Upper lobe of left lung (tissue), 6 donors: ENCODE measurements around the gene MPRIP. TPM values are rescaled to one million over a fixed set of nuclear protein-coding genes. Genes with fewer than 3 reads are reported as not detected.

Experiments used
- ATAC-seq, 2 donors: fragments of 200-7000 bp; cut with Tn5 transposase; one replicate each; pipeline ENCODE4 v1.9.1; 2022; ENCODE audit warnings: mild to moderate bottlenecking in 2 of 2, moderate library complexity in 2 of 2; ENCODE audit not compliant: low FRiP score in 2 of 2
- DNase-seq, 2 donors: peaks; one replicate each; pipeline ENCODE4 v3.0.0-alpha.2; 2019 to 2020
- H3K27ac ChIP-seq, 4 donors: fragments of 200-600 bp; sonication (generic); one replicate each; pipeline ENCODE4 v1.5.1; 2016 to 2019
- H3K27me3 ChIP-seq, 4 donors: fragments of 200-600 bp; sonication (generic); one replicate each; pipeline ENCODE4 v1.5.1; 2017 to 2019
- H3K36me3 ChIP-seq, 4 donors: fragments of 200-600 bp; sonication (generic); one replicate each; pipeline ENCODE4 v1.5.1; 2016 to 2019
- H3K4me1 ChIP-seq, 4 donors: fragments of 200-600 bp; sonication (generic); one replicate each; pipeline ENCODE4 v1.5.1; 2018 to 2019
- H3K4me3 ChIP-seq, 4 donors: fragments of 200-600 bp; sonication (generic); one replicate each; pipeline ENCODE4 v1.5.1; 2017 to 2019; ENCODE audit warnings: mild to moderate bottlenecking in 2 of 4, moderate library complexity in 1 of 4
- H3K9me3 ChIP-seq, 4 donors: fragments of 200-600 bp; sonication (generic); one replicate each; pipeline ENCODE4 v1.5.1; 2018 to 2019
- CTCF ChIP-seq, 6 experiments: fragments of 450-650 bp in 4 of 6; fragments of 200-600 bp in 2 of 6; sonication (generic) in 2 of 6; IDR thresholded peaks; one replicate each; pipeline ENCODE4 v1.5.1; 2016 to 2019; ENCODE audit warnings: antibody characterized with exemption in 6 of 6
- EP300 ChIP-seq, 4 donors: sonication (generic); formaldehyde crosslinking; IDR thresholded peaks; one replicate each; pipeline ENCODE4 v1.5.1; 2017; ENCODE audit warnings: antibody characterized with exemption in 4 of 4, control low read depth in 2 of 4
- POLR2A ChIP-seq, 4 donors: fragments of 450-650 bp; IDR thresholded peaks; one replicate each; pipeline ENCODE4 v1.5.1; 2016 to 2017; ENCODE audit warnings: antibody characterized with exemption in 4 of 4, mild to moderate bottlenecking in 2 of 4
- POLR2AphosphoS5 ChIP-seq, 2 donors: sonication (generic); formaldehyde crosslinking; IDR thresholded peaks; one replicate each; pipeline ENCODE4 v1.5.1; 2017; ENCODE audit warnings: antibody characterized with exemption in 2 of 2
- WGBS, 2 donors: methylation state at CpG; one replicate each; pipeline ENCODE4 v1.1.5; 2017 to 2018; 5-methylcytosine and 5-hydroxymethylcytosine counted together
- total RNA-seq, 6 donors: library from RNA; depleted of rRNA in 4 of 6; stranded (reverse); fragments of >200 nt in 4 of 6; gene quantifications; one replicate each; pipeline versions ENCODE4 v1.1.0 to v1.2.1, GENCODE V29; 2016 to 2021
- donor health status: DM: no; HTN: no; CAD: no; lungs with moderate emphysema.
- donor health status: DM: no; HTN: yes; CAD: no; lungs with severe emphysema.

The MPRIP gene
- total RNA-seq, 6 donors from 2014 or later = 201 to 380 (median 285) TPM

- Histone ChIP-seq H3K27ac (no peak overlapping the region), H3K4me3 (no peak overlapping the region), H3K4me1 (peaks cover 23 to 48% (median 27%) of the 10 kb centered on the region in 4 donors), H3K27me3 (no peaks in the 10 kb centered on the region), H3K36me3 (peaks cover 0 to 47% (median 2%) of the 10 kb centered on the region in 4 donors), H3K9me3 (no peaks in the 10 kb centered on the region)
- ATAC-seq (no peak), DNase-seq (no peak)
- 87 to 88% methylated on average over 10 to 13 of the region's 13 CpGs for WGBS, 2 donors
- no peak for TF ChIP-seq POLR2A (IDR thresholded peaks at IDR 0.05)
- TF ChIP-seq EP300 (IDR thresholded peaks at IDR 0.05) = no peak
- TF ChIP-seq CTCF (IDR thresholded peaks at IDR 0.05) = no peak
- TF ChIP-seq POLR2AphosphoS5 (IDR thresholded peaks at IDR 0.05) = no peak
Measured at GRCh38 chr17:17087424-17088015, 45.3 kb downstream of the MPRIP start.

GRCh38 chr17:17088086-17088485 lies 45.8 kb downstream of the MPRIP start:
- DNase-seq (no peak), ATAC-seq (no peak)
- Histone ChIP-seq H3K36me3 (peaks cover 0 to 43% (median 2%) of the 10 kb centered on the region in 4 donors), H3K27ac (no peak overlapping the region), H3K4me1 (peaks cover 28 to 48% (median 31%) of the 10 kb centered on the region in 4 donors), H3K9me3 (no peaks in the 10 kb centered on the region), H3K27me3 (no peaks in the 10 kb centered on the region), H3K4me3 (no peak overlapping the region)
- 81 to 91% methylated on average over 10 of the region's 10 CpGs for WGBS, 2 donors
- TF ChIP-seq CTCF (IDR thresholded peaks at IDR 0.05) (no peak), POLR2A (IDR thresholded peaks at IDR 0.05) (no peak)

GRCh38 chr17:17088541-17089525 lies 46.6 kb downstream of the MPRIP start:
- 72 to 79% methylated on average over 7 to 8 of the region's 8 CpGs for WGBS, 2 donors
- DNase-seq (peak in 1 of 2 donors; percentile 1), ATAC-seq (no peak)
- H3K4me1 ChIP-seq = peaks cover 36 to 55% (median 37%) of the 10 kb centered on the region in 4 donors
- TF ChIP-seq POLR2AphosphoS5 (IDR thresholded peaks at IDR 0.05) (no peak), CTCF (IDR thresholded peaks at IDR 0.05) (no peak), EP300 (IDR thresholded peaks at IDR 0.05) (no peak), POLR2A (IDR thresholded peaks at IDR 0.05) (no peak)
- peaks cover 0 to 37% (median 2%) of the 10 kb centered on the region in 4 donors for H3K36me3 ChIP-seq
- no peaks in the 10 kb centered on the region for H3K27me3 ChIP-seq
- no peaks in the 10 kb centered on the region for H3K9me3 ChIP-seq
- no peak overlapping the region for H3K4me3 ChIP-seq
- H3K27ac ChIP-seq = no peak overlapping the region

GRCh38 chr17:17089796-17090641 lies 47.8 kb downstream of the MPRIP start:
- H3K27me3 ChIP-seq = no peaks in the 10 kb centered on the region
- no peak overlapping the region for H3K4me3 ChIP-seq
- peaks cover 0 to 26% (median 2%) of the 10 kb centered on the region in 4 donors for H3K36me3 ChIP-seq
- DNase-seq = peak in 1 of 2 donors; percentile 11
- peaks cover 36 to 60% (median 42%) of the 10 kb centered on the region in 4 donors for H3K4me1 ChIP-seq
- no peak overlapping the region for H3K27ac ChIP-seq
- TF ChIP-seq EP300 (IDR thresholded peaks at IDR 0.05) (no peak), POLR2A (IDR thresholded peaks at IDR 0.05) (no peak), POLR2AphosphoS5 (IDR thresholded peaks at IDR 0.05) (no peak), CTCF (IDR thresholded peaks at IDR 0.05) (no peak)
- WGBS, 2 donors = 91 to 93% methylated on average over 16 to 18 of the region's 18 CpGs
- no peak for ATAC-seq
- H3K9me3 ChIP-seq = no peaks in the 10 kb centered on the region
